GM04504 (cell line): ENCODE data around the gene SPNS2.
A peak's percentile ranks its signal among the peaks of the same experiment; 100 is the strongest.

Source experiments
- DNase-seq: peaks from one replicate; pipeline ENCODE4 v3.0.0-alpha.2; 2012; ENCODE audit warnings: low read depth

Gene SPNS2

DNA sequence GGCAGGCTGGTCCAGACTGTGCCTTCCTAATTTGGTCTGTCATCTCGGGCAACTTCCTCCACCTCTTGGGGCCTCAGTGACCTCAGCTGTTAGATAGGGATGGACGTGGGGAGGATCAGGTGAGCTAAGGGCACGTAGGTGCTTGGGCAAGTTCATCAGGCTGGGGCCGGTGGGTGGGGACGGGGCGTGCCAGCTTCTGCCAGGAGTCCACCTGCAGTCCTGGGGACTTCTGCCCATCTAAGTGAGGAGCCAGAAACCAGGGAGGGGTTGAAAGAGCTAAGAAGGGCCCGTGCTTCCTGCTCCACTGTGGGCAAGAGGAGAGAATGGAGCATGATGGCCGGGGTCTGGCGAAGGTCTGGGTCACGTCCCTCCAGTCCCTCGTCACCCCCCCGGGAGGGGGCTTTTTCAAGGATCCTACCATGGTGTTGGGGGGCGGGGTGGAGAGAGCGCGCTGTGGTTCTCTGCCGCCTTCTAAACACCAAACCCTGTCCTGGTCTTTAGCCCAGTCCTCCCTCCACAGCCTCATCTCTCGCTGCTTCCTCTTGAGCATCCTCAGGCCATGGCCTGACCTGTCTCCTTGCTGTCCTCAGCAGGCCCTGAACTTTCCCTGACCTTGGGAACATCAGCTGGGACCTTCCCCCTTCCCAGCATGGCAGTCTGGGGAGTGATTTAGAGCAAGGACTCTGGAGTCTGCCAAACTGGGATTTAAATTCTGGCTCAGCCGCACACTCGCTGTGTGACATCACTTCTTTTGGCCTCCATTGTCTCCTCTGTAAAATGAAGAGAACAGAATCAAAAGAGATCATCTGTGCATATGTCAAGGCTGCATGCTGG is 21.6 kb downstream of the SPNS2 start:
- DNase-seq = no peak

DNA sequence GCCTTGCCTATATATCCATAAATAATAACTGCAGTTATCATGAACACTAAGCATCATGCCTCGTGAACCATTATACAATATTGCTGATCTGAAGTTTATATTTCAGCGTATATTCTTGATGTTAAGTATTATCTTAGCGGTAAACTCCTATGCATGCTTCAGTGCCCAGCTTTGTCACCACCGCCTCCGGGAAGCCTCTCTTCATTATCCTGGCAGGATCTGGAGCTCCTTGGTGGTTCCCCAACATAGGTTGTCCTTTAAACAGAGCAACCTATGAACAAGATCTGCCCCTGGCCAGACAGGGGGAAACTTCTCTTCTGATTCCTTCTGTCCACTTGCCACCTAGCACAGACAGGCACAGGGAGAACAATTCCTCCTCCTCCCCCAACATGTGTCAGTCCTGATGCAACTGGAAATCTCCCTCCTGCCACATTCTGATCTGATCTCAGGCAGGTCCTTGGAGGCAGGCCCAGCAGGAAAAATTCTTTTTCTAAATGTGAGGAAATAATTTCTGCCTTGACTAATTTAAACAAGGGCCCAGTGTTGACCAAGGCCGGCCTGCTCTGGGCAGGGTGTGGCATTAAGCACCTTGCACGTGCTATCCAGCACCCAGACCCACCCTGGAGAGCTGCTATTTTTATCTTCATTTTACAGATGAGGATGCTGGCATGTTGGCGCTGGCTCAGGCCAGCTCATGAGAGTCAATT is 22.4 kb downstream of the SPNS2 start:
- DNase-seq = peak; percentile 21

DNA sequence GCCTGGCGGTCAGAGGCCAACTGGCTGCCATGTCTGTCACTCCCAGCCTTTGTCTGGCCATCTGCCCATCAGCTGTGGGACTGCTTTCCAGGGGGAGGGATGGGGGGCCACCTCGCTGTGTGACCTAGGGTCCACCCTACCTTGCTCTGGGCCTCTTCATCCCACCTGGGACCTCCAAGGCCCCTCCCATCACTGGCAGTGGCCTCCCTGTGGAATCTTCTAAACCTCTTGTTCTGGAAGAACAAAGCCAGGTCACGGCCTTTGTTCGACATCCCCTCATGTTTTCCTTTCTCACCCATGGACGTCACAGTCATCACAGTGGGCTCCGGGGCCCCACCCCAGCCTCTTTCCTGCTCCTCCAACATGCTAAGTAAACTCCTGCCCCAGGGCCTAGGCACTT is 24.0 kb downstream of the SPNS2 start:
- no peak for DNase-seq

DNA sequence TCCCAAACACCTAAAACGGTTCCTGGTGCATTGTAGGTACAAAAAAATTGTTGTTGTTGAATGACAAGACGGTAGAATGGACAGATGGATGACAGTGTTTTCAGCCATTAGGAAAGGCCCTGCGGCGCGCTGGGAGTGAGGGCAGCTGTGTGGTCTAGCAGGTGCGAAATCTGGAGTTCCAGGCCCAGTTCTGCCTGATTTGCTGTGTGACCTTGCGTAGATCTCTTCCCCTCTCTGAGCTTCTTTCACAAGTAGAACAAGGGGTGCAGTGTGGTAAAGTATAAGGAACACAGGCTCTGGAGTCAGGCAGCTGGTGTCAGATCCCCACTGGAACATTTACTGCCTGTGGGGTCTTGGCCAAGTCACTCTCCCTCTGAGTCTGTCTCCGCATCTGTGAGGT is 25.3 kb downstream of the SPNS2 start:
- no peak for DNase-seq

DNA sequence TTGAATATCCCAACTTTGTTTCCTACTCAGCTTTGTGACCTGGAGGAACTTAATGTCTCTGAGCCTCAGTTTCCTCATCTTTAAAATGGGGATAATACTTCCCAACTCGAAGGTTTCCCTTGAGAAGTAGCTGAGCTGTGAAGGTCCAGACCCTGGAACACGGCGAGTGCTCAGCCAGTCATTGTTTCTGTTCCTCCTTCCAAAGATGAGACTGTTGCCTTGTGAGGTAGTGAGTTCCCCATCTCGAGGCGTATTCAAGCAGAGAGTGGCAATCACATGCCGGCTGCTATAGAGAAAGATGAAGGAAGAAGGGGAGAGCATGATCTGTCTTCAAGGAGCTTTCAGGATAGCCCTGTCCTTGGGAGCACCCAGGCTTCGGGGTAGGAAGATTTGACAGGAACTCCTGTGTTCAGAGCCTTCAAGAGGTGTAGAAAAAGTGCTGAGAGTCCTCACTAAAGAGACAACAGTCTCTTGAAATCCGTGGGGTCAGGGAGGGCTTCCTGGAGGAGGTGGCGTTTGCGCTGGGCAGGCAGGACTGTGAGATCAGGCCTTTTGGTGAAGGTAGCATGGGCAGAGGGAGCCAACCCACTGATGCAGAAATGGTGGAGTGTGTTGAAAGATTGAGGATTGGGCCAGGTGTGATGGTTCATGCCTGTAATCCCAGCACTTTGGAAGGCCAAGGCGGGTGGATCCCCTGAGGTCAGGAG is 27.2 kb downstream of the SPNS2 start:
- no peak for DNase-seq

DNA sequence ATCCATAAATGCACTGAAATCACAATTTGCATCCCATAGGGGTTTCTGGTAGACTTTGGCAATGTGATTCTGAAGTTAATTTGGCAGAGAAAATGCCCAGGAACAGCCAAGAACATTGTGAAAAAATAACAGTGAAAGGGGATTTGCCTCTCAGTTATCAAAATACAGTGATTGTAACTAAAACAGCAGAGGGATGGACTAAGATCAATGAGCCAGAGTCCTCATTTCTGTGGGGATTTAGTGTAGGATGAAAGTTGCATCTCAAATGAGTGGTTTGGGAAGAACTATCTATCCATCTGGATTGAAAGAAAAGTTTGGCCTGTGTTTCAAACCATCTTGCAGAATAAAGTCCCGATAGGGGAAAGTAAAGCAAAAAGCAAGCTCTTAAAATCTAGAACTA is 28.5 kb downstream of the SPNS2 start:
- no peak for DNase-seq

DNA sequence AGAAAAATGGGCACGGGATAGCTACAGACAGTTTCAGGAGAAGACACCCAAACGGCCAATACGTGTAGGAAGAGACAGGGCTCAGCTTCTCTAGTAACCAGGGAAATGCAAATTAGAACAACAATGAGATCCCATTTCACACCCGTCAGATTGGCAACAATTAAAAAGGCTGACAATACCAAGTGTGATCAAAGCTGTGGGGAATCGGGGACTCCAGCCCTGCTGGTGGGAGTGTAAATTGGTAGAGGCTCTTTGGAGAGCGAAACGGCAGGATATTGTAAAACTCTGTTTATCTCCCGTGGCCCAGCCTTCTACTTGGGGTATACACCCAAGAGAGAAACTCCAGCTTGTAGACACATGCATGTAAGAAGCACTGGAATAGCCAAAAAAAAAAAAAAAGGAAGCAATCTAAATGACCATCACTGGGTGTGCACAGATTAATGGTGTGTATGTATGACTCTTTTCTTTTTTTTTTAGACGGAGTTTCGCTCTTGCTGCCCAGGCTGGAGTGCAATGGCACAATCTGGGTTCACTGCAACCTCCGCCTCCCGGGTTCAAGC is 29.0 kb downstream of the SPNS2 start:
- no peak for DNase-seq

DNA sequence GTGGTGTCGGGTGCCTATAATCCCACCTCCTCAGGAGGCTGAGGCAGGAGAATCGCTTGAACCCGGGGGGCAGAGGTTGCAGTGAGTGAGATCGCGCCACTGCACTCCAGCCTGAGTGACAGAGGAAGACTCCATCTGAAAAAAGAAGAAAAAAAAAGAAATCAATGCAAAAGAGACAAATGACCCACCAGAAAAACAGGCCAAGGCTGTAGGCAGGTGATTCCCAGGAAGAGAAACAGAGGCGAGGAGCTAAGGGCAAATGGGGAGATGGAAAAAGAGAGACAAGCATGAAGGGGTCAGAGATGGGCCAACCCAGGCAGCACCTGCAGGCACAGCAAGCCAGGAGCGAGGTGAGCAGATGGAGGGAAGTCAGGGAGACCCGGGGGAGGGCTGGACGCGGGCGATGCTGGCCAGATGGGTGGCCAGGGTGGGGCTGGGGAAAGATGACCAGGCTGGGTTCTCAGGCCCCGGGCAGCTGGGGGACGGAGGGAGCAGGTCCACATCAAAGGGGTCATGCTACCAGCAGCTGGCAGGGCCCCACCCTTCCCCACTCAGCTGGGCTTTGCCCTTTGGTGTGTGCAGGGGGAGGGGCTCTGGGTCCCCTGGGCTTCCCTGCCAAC is 31.0 kb downstream of the SPNS2 start:
- no peak for DNase-seq

DNA sequence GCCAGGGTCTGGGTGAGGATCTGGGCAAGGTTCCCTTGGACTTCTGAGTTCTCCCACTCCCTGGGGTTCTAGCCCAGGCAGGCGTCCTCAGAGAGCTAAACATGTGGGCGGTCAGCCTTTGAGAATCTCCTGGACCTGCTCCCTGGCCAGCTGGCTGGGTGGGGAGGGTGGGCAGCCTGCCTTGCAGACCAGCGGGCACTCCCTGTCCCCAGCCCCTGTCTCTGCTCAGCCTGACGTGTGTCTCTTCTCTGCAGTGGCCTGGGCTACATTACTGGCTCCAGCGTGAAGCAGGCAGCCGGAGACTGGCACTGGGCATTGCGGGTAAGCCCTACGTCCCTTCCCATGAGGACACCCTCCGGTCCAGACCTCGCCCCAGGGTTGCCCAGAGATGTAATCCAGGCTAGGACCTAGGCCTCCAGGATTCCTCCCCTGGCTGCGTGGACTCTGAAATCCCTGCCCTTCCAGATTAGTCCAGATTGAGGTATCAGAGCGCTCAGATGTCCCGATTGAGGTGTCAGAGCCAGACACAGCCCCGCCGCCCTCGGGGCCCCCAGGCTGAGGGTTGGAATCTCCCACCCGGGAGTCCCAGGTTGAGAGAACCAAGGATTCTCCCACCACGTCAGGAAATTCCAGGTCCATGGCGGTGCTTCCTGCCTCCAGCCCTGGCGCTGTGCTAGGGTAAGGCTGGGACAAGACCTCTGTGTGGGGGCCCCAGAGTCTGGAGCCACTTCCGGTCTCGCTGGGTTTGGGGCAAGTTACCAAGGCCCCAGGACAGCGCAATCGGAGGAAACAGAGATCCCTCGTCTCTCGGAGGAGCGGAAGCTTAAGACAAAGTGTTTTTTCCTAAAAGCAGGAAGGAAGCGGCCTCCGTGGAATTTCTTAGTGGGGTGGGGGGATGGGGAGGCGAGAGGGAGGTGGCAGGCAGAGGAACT is 32.4 kb downstream of the SPNS2 start:
- no peak for DNase-seq

DNA sequence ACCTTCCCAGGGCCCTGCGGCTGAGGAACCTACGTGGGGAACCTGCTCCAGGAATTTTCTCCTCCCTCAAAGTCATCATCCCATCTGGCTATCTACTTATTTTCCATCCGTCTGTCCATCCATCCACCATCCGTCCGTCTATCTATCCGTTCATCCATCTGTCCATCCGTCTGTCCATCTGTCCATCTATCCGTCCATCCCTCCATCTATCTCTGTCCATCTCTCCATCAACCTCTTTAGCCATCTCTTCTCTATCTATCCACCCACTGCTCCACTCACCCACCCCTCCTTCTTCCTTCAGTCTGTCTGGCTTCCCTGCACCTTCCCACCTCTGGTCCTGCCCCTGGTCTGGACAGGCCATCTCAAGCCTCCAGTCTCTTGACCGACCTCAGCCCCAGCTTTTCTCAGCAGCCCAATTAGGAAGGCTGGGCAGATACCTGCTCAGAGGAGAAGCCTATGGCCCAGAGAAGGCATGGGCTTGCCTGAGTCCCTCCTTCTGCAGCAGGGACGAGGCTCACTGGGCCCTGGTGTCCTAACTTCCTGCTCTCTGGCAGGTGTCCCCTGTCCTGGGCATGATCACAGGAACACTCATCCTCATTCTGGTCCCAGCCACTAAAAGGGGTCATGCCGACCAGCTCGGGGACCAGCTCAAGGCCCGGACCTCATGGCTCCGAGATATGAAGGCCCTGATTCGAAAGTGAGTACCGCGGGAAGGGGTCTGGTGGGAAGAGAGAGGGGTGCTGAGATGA is 33.5 kb downstream of the SPNS2 start:
- DNase-seq = no peak

DNA sequence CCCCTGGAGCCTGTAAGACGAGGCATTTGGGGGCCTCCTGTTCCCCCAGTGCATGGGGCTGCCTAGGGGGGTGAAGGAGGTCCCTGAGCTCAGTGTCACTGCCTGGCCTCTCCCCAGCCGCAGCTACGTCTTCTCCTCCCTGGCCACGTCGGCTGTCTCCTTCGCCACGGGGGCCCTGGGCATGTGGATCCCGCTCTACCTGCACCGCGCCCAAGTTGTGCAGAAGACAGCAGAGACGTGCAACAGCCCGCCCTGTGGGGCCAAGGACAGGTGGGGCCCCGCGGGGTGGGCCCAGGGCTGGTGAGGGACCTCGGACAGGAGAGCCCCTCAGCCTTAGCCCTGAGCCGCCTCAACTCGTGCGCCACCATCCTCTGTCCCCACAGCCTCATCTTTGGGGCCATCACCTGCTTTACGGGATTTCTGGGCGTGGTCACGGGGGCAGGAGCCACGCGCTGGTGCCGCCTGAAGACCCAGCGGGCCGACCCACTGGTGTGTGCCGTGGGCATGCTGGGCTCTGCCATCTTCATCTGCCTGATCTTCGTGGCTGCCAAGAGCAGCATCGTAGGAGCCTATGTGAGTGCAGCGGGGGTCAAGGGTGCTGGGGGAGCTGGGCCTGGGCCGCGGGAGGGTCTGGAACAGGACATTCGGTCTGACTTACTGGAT is 34.3 kb downstream of the SPNS2 start:
- no peak for DNase-seq

DNA sequence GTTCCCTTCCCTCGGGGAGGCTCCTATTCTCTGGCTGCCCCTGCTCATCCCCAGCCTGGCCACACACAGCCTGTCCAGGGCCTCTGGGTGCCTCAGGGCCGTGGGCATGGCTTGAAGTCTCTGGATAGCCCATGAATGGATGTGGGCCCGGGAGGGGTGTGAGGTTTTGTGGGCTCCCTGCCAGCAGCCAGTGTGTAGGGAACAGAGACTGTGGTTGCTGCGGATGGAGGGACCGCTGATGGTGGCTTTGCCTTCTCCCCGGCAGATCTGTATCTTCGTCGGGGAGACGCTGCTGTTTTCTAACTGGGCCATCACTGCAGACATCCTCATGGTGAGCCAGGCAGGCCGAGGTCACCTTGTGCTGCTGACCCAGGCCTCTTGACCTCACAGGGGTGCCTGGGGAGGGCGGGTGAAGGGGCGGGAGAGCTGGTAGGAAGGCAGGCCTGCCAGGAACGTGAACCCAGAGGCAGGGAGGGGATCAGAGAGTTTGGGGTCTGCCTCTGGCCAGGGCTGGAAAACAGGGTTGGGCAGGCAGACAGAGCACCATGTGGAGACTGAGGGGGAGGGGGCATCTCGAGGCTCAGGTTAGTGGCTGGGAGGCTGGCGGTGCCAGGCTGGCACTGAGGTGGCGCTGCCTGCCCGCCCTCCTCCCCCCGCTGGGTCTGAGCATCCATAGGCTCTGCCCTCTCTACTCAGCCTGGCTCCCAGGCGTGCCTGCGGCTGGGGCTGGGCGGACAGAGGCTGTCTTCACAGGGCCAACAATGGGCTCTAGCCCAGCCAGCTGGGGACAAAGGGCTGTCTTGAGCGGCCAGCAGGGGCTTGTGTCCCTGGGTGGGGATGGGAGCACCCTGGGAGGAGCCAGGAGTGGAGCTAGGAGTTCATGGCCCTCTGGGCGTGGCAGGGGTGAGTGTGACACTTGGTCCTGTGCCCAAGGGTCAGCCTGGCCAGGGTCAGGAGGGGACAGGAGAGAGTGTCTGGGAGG is 35.1 kb downstream of the SPNS2 start:
- DNase-seq = no peak

DNA sequence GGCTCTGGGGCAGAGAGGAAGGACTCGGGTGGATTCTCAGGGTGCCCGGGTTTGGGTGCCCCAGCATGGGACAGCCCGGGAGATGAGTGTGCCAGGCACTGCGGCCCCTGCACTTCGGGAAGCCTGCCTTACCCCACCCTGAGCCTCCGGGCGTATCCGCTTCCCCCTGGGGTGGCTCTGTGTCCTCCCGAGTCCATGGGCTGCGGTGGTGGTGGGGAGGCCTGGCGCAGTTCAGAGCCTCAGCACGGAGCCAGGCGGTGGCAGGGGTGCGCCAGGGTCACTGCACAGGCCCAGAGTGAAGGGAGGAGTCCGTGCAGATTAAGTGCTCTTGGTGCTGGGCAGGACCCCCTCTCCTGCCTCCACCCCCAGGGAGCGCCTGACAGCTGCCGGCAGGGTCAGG is 35.8 kb downstream of the SPNS2 start:
- DNase-seq = no peak

DNA sequence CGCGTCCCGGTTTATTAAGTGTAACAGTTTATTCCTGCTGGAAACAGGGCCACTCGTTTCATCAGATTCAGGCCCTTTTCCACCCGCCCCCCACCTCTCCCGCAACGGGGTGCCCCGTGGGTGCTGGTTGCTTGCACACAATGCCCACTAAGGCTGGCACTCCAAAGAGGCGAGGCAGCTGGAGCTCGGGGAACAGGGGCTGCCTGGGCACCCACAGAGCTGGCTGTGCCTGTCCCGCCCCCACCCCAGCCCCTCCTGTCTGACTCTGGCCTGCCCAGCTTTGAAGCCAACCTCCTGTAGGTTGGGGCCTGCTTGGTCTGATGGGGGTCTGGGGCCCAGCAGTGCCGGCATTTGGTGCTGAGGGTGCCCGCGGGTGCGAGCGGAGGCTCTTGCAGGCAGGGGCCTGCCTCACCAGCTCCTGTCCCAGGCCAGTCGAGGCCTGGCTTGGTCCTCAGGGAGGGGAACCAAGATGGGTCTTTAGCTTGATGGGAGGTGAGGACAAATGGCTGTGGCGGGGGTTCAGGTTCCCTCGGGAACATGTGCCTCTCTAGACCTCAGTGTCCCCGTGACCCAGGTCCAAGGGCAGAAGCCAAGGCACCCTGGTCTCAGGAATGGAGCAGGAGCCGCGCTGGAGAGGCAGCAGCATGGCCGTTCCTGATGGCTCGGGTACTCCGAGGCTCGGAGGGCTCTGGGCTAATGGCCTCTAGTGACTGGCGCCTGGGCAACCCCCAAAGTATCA is 36.4 kb downstream of the SPNS2 start:
- no peak for DNase-seq

DNA sequence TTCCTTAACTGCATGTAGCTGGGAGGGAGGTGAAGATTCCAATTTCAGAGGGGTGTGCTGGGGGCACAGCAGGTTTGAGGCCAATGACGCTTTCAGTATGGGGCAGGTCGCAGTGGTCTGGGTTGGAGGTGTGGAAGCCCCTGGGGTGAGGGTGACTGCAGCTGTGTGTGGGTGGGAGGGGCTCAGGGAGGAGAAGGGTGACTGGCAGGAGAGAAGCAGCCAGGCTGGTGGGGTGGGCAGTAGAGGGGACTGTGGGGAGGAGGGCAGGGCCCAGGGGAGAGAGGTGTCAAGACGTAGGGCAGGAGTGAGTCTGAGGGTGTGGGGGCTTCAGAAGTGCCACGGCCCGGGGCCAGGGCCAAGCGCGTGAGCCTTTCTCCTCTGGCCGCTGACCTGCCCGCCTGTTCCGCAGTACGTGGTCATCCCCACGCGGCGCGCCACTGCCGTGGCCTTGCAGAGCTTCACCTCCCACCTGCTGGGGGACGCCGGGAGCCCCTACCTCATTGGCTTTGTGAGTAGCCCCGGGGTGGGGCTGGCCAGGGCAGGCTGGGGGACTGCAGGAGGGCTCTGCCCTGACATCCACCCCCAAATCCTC is 37.1 kb downstream of the SPNS2 start:
- DNase-seq = no peak

DNA sequence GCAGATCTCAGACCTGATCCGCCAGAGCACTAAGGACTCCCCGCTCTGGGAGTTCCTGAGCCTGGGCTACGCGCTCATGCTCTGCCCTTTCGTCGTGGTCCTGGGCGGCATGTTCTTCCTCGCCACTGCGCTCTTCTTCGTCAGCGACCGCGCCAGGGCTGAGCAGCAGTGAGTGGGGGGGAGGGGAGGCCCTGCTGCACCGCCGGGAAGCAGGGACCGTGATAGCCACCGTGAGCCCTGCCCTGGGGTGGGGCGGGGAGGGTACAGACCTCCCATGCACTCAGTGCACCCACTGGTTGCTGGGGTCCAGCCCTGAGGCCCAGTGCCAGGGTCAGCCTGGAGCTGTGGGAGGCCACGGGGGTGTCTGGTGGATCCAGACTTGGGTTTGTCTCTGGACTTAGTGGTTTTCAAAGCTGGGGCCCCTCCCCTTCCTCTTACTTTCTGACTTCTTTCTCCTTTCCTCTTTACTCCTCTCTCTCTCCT is 37.6 kb downstream of the SPNS2 start:
- DNase-seq = no peak

DNA sequence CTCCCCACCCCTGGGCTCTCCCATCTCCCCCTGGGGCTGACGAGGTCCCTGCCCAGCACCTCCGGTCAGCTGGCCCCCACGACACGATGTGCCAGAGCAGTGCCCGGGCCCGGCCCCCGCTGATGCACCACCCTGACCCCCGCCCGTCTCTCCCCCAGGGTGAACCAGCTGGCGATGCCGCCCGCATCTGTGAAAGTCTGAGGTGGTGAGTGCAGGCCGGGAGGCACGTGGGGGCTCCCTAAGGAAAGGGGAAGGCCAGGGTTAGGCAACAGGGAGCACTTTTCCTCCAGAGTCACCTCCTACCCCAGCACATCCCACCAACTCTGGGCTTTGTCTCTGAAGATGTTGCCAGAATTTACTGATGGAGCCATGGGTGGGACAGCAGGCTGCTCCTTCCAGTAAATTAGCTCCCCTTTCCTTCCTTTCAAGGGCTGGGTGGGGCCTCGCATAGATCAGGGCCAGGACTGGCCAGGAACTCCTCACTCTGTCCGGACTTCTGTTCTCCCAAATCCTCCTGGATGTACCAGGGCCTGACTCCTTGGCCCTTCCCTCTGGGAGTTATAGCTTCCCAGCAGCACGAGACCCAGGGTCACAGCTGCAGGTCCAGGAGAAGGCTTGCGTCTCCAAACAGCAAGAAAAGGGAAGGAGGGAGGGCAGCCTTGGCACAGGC is 38.2 kb downstream of the SPNS2 start:
- DNase-seq = no peak
